Liver (tissue), 9 donors: Measurements from ENCODE around the gene NFATC2. TPM values are rescaled to one million over a fixed set of nuclear protein-coding genes. Genes with fewer than 3 reads are reported as not detected.

ENCODE experiments used
- DNase-seq: peaks from one replicate; pipeline ENCODE4 v3.0.0-alpha.2; 2017; ENCODE audit warnings: low spot score
- H3K27ac ChIP-seq, 2 donors: one replicate each; pipeline ENCODE4 v1.7.0; 2013; ENCODE audit warnings: inconsistent platforms in 2 of 2, low read length in 2 of 2, control low read depth in 1 of 2, low read depth in 1 of 2, mild to moderate bottlenecking in 1 of 2
- H3K27me3 ChIP-seq, 4 donors: one replicate each; pipeline versions ENCODE4 v1.6.1 to v1.7.0; 2013; ENCODE audit warnings: low read length in 3 of 4, inconsistent platforms in 1 of 4, mild to moderate bottlenecking in 1 of 4, moderate library complexity in 1 of 4; ENCODE audit not compliant: control insufficient read depth in 4 of 4, insufficient read depth in 4 of 4
- H3K36me3 ChIP-seq, 4 donors: one replicate each; pipeline versions ENCODE4 v1.6.1 to v1.7.0; 2013; ENCODE audit warnings: low read length in 3 of 4, mild to moderate bottlenecking in 3 of 4, low read depth in 1 of 4, moderate library complexity in 1 of 4; ENCODE audit not compliant: control insufficient read depth in 4 of 4, insufficient read depth in 3 of 4
- H3K4me1 ChIP-seq, 4 donors: one replicate each; pipeline versions ENCODE4 v1.6.1 to v1.7.0; 2013; ENCODE audit warnings: low read length in 3 of 4, mild to moderate bottlenecking in 3 of 4, moderate library complexity in 1 of 4; ENCODE audit not compliant: control insufficient read depth in 4 of 4, insufficient read depth in 4 of 4
- H3K4me3 ChIP-seq, 3 donors: one replicate each; pipeline versions ENCODE4 v1.6.1 to v1.7.0; 2013; ENCODE audit warnings: low read length in 3 of 3, control low read depth in 1 of 3, low read depth in 1 of 3, mild to moderate bottlenecking in 1 of 3
- H3K9ac ChIP-seq, 2 donors: one replicate each; pipeline ENCODE4 v1.7.0; 2013; ENCODE audit warnings: low read length in 2 of 2, mild to moderate bottlenecking in 2 of 2, moderate library complexity in 2 of 2, control low read depth in 1 of 2, low read depth in 1 of 2
- H3K9me3 ChIP-seq, 4 donors: one replicate each; pipeline versions ENCODE4 v1.6.1 to v1.7.0; 2013; ENCODE audit warnings: low read length in 3 of 4; ENCODE audit not compliant: control insufficient read depth in 4 of 4
- ATF3 ChIP-seq: IDR thresholded peaks from 2 replicates; pipeline ENCODE4 v1.6.1; 2016; ENCODE audit warnings: antibody characterized with exemption
- CTCF ChIP-seq: fragments of 150-350 bp; IDR thresholded peaks from 2 replicates; pipeline ENCODE4 v1.5.1; 2017; ENCODE audit warnings: improper control_type of control experiment, low read depth, low read length; ENCODE audit not compliant: missing input control
- EGR1 ChIP-seq, 2 donors: IDR thresholded peaks; 2 replicates each; pipeline ENCODE4 v1.6.1; 2016 to 2018; ENCODE audit warnings: antibody characterized with exemption in 2 of 2, low read depth in 2 of 2
- FOXA1 ChIP-seq: IDR thresholded peaks from 2 replicates; pipeline ENCODE4 v1.6.1; 2016; ENCODE audit warnings: antibody characterized with exemption
- FOXA2 ChIP-seq: IDR thresholded peaks from 2 replicates; pipeline ENCODE4 v1.6.1; 2016; ENCODE audit warnings: antibody characterized with exemption
- GABPA ChIP-seq, 2 donors: IDR thresholded peaks in 1 of 2; conservative IDR thresholded peaks in 1 of 2; 2 replicates each; pipeline ENCODE4 v1.6.1; 2016; ENCODE audit warnings: antibody characterized with exemption in 2 of 2, mild to moderate bottlenecking in 1 of 2, moderate library complexity in 1 of 2
- HNF4A ChIP-seq, 2 donors: conservative IDR thresholded peaks; 2 replicates each; pipeline ENCODE4 v1.6.1; 2016; ENCODE audit warnings: antibody characterized with exemption in 2 of 2, mild to moderate bottlenecking in 2 of 2
- HNF4G ChIP-seq: IDR thresholded peaks from 2 replicates; pipeline ENCODE4 v1.6.1; 2016; ENCODE audit warnings: antibody characterized with exemption
- JUND ChIP-seq, 2 donors: IDR thresholded peaks; 2 replicates each; pipeline ENCODE4 v1.6.1; 2016; ENCODE audit warnings: antibody characterized with exemption in 2 of 2
- MAX ChIP-seq: IDR thresholded peaks from 2 replicates; pipeline ENCODE4 v1.6.1; 2016; ENCODE audit warnings: antibody characterized with exemption
- NR2F2 ChIP-seq: IDR thresholded peaks from 2 replicates; pipeline ENCODE4 v1.6.1; 2016; ENCODE audit warnings: antibody characterized with exemption
- RAD21 ChIP-seq, 2 donors: IDR thresholded peaks; 2 replicates each; pipeline ENCODE4 v1.6.1; 2016; ENCODE audit warnings: antibody characterized with exemption in 2 of 2, mild to moderate bottlenecking in 2 of 2
- REST ChIP-seq: IDR thresholded peaks from 2 replicates; pipeline ENCODE4 v1.6.1; 2016; ENCODE audit warnings: antibody characterized with exemption, mild to moderate bottlenecking
- RXRA ChIP-seq, 2 donors: IDR thresholded peaks; 2 replicates each; pipeline ENCODE4 v1.6.1; 2017 to 2018; ENCODE audit warnings: antibody characterized with exemption in 2 of 2, mild to moderate bottlenecking in 1 of 2
- SP1 ChIP-seq: IDR thresholded peaks from 2 replicates; pipeline ENCODE4 v1.6.1; 2018; ENCODE audit warnings: antibody characterized with exemption, mild to moderate bottlenecking
- TAF1 ChIP-seq: conservative IDR thresholded peaks from 2 replicates; pipeline ENCODE4 v1.6.1; 2016; ENCODE audit warnings: antibody characterized with exemption, mild to moderate bottlenecking
- YY1 ChIP-seq: IDR thresholded peaks from 2 replicates; pipeline ENCODE4 v1.6.1; 2016; ENCODE audit warnings: antibody characterized with exemption, mild to moderate bottlenecking
- ZBTB33 ChIP-seq: IDR thresholded peaks from 2 replicates; pipeline ENCODE4 v1.6.1; 2016; ENCODE audit warnings: antibody characterized with exemption
- whole genome bisulfite sequencing: extraction: QIAGEN DNeasy Blood & Tissue Kit; methylation state at CpG from one replicate; pipeline ENCODE4 v1.1.7; 2013; 5-methylcytosine and 5-hydroxymethylcytosine counted together
- polyA plus RNA-seq, 2 donors: library from polyadenylated mRNA; stranded (reverse) in 1 of 2; unstranded in 1 of 2; fragments of 200-250 nt in 1 of 2; fragments of >200 nt in 1 of 2; fragmentation: Nextera tagmentation in 1 of 2; extraction: Ambion mirVana in 1 of 2; gene quantifications; one replicate each; pipeline versions ENCODE4 v1.2.1 to v1.2.3, GENCODE V29; 2013 to 2015
- total RNA-seq, 2 donors: library from RNA; depleted of rRNA; stranded (reverse); fragments of >200 nt; gene quantifications; one replicate each; pipeline ENCODE4 v1.2.3, GENCODE V29; 2014
- donor health status: healthy.
- donor health status: healthy.
- donor health status: healthy.
- donor health status: healthy.
- donor health status: healthy.

NFATC2 gene
- total and polyA plus RNA-seq, 4 donors, result 1.2 to 6.7 (median 2.6) TPM

- H3K27ac ChIP-seq, result no peak overlapping the region
- TF ChIP-seq JUND (IDR thresholded peaks at IDR 0.05) (no peak), GABPA (IDR thresholded peaks at IDR 0.05 in 1 of 2, conservative IDR thresholded peaks at IDR 0.05 in 1 of 2) (no peak), REST (no peak), RXRA (IDR thresholded peaks at IDR 0.05) (no peak), HNF4A (conservative IDR thresholded peaks at IDR 0.05) (no peak), TAF1 (no peak), NR2F2 (no peak), YY1 (no peak), CTCF (no peak), HNF4G (no peak), ATF3 (no peak), ZBTB33 (no peak), FOXA1 (no peak), FOXA2 (no peak), RAD21 (IDR thresholded peaks at IDR 0.05) (no peak), EGR1 (IDR thresholded peaks at IDR 0.05; ENCODE audit: low read depth in 2 of 2) (no peak), MAX (no peak), SP1 (no peak)
- H3K27me3 ChIP-seq, result no peaks in the 10 kb centered on the region
- H3K9ac ChIP-seq, result no peak overlapping the region
- H3K4me1 ChIP-seq, result no peaks in the 10 kb centered on the region
- peaks cover 0 to 2% (median 0%) of the 10 kb centered on the region in 4 donors for H3K36me3 ChIP-seq
- 85% methylated on average over 23 of the region's 23 CpGs for WGBS
- DNase-seq, result no peak
- H3K4me3 ChIP-seq, result no peak overlapping the region
- H3K9me3 ChIP-seq, result no peaks in the 10 kb centered on the region
These were observed 159.3 kb downstream of the NFATC2 start for GRCh38 chr20:51382986-51383821.
